HG02798 (cell line): ENCODE measurements around the gene ARMC2.

Experiments
- ATAC-seq: cut with Tn5 transposase; IDR thresholded peaks from one replicate; pipeline ENCODE4 v1.9.1; 2021; ENCODE audit warnings: mild to moderate bottlenecking; ENCODE audit not compliant: unreplicated experiment, poor library complexity

Gene ARMC2

GRCh38 chr6:108825326-108825725, 22.9 kb upstream of the ARMC2 start:
- ATAC-seq: no peak

DNA sequence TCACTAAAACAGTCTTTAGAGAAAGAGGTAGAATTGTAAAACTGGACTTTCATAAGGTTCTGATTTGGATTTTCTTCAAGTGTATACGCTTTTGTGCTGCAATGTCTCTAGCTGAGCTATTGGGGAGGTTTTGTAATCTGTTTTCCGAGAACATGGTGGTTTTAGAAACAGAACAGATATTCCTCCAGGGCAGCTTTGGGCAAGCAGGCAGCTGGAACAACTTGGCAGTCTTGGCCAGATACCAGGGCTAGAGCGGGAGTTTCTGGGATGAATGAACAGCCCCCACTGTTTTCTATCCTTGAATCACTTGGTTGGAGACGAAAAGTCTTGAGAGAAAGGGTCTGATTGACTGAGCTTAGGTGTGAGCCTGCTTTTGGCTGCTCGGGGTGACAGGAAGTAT, 17.1 kb upstream of the ARMC2 start:
- no peak for ATAC-seq

DNA sequence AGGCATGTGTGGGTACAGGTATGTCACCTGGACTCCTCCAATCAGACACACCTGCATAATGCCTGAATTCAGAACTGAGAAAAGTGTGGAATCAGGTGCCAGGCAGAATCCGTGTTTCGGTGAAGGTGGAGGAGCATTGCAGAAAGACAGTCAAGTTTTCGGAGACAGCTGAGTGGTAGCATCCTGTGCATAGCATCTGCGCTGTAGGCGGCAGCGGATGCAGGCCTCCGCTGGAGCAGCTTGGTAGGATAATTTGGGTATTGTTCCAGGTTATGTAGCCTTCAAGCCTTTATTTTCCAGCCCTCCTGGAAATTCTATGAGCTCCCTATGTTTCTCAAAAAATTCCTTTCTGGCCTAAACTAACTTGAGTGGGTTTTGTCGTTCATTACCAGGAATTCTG, 15.5 kb upstream of the ARMC2 start:
- no peak for ATAC-seq

GRCh38 chr6:108835218-108835850, 12.9 kb upstream of the ARMC2 start:
- peak; percentile 84 for ATAC-seq

DNA sequence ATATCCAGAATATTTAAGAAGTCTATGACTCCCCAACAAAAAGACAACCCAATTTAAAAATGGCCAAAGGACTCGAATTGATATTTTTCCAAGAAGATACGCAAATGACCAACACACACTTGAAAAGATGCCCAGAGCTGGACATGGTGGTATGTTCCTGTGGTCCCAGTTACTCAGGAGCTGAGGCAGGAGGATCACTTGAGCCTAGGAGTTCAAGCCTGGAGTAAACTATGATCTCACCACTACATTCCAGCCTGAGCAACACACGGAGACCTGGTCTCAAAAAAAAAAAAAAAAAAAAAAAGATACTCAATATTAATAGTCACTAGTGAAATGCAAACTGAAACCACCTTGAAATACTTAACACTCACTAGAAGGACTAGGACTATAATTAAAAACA, 12.2 kb upstream of the ARMC2 start:
- no peak for ATAC-seq

DNA sequence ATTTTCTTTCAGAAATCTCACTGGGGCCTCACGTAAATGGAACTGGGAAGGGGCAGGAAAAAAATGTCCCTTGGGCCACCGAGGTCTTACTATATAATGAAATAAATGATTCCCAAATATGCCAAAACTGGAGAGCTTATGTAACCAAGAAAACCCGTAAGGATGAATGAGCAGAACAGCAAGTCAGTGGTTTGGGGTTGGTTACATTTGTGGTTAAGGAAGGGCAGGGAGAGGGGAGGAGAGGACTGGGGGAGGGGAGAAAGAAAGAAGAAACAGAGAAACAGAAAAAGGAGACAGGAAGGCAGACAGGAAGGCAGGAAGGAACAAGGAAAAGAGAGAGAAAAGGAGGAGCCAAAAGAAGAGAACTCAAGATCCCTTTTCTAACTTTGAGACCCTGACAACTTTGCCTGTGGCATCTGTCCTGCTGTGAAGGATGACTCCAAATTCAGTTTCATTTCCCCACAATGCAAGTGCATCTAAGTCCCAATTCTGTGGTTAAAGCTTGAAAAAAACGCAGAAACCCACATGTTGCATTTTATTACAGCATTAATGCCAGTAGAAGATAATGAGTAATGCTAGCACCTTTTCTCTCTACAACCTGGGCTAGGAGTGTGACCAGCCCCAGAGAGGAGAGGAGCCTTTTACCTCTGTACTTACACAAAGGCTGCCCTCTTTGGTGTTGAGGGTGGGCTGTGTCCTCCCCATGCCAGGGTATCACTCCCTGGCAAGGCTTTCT, 10.8 kb upstream of the ARMC2 start:
- ATAC-seq: no peak

GRCh38 chr6:108838101-108838717, 10.0 kb upstream of the ARMC2 start:
- no peak for ATAC-seq

DNA sequence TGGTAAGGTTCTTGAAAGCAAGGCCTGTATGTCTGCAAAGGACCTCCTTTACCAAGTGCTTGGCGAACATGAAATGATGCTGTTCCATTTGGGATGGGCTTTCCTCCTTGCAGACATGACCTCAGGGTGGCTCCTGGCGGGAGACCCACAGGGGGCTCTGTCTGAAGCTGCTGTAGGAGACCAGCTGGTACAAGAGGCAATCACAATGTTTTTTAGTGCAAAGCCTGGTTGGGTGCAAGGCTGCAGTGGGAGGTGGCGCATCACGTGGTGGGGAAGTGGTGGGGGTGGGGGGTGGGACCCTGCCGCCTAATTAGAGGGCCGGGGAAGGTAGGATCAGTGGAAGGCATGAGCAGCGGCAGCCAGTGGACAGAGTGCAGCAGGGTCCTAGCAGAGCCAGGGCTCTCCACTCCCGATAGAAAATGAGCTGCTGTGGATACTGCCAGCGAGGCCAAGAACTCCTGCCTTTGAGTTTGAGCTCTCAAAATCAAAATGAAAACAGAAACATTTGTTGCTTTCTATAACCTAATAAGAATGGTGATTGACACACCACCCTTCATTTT, 9.1 kb upstream of the ARMC2 start:
- no peak for ATAC-seq

GRCh38 chr6:108840919-108841318, 7.3 kb upstream of the ARMC2 start:
- no peak for ATAC-seq

GRCh38 chr6:108841377-108841855, 6.8 kb upstream of the ARMC2 start:
- no peak for ATAC-seq

GRCh38 chr6:108844135-108844534, 4.1 kb upstream of the ARMC2 start:
- ATAC-seq: no peak

GRCh38 chr6:108845145-108845544, 3.1 kb upstream of the ARMC2 start:
- no peak for ATAC-seq

GRCh38 chr6:108846101-108846500, 2.1 kb upstream of the ARMC2 start:
- no peak for ATAC-seq

GRCh38 chr6:108846628-108847027, 1.6 kb upstream of the ARMC2 start:
- no peak for ATAC-seq

- ATAC-seq: no peak
Observed at GRCh38 chr6:108847738-108848115, 495 bp upstream of the ARMC2 start.

DNA sequence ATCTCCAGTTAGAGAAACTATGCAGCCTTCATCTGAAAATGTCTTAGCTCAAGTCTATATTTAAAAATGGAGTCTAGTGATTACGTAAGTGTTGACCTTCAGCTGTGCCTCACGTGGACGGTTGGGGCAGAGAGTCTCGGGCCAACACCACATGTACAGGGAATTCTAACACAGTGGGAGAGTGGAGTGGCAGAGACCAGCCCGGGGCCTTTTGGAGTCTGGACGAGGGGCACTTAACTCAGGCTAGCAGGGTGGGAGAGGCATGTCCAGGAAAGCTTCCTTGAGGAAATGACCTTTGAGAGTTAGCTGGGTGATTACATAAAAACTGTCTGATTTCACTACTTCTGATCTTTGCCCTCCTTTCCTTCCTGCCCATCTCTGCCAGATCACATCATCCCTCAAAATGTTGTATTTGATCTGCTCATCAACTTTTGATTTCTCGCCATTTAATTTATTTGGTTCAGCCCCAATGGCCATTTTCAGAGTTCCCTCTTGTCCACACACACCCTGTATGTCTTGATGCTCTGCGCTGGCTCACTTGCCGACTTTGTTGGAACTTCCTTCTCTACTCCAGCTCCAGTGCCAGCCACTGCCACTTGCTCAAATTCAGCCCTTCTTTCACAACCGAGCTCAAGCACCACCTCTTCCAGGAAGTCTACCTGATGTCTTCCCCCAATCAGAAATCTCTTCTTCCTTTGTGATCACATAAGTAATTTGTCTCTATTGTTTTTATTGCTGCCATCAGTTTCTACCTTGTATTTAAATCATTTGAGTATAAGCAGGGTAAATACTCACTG, 2.6 kb downstream of the ARMC2 start:
- ATAC-seq: no peak

GRCh38 chr6:108851756-108852155, 3.5 kb downstream of the ARMC2 start:
- ATAC-seq: no peak

GRCh38 chr6:108853077-108853476, 4.9 kb downstream of the ARMC2 start:
- no peak for ATAC-seq

DNA sequence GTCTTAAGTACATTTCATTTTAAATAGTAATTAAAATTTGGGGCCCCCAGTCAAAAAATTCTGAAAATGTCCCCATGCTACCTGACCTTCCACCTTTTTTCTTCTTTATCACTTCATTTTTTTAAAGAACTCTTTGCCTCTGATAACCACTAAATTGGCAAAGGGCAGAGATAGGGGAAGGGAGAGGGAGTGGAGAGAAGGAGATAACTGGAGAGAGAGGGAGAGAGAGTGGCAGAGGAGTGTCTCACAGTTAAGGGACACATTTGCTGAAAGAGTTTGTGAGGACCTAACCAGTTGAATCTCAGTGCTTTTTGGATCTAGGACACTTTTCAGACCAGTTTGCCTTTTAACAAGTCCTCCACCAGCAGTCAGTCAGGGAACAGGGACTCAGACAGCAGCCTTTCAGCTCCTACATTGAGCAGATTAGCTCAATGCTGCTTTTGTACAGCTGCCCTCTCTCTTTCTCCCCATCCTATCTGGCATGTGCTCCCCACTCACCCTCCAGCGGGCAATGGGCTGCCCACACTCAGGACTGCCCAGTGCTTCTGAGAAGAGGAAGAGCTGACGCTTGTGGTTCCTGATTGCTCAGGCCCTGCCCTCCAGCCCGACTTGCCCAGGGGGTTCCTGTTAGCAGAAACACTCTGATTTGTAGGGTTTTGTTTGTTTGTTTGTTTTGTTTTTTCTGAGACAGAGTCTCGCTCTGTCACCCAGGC, 14.4 kb downstream of the ARMC2 start:
- no peak for ATAC-seq

DNA sequence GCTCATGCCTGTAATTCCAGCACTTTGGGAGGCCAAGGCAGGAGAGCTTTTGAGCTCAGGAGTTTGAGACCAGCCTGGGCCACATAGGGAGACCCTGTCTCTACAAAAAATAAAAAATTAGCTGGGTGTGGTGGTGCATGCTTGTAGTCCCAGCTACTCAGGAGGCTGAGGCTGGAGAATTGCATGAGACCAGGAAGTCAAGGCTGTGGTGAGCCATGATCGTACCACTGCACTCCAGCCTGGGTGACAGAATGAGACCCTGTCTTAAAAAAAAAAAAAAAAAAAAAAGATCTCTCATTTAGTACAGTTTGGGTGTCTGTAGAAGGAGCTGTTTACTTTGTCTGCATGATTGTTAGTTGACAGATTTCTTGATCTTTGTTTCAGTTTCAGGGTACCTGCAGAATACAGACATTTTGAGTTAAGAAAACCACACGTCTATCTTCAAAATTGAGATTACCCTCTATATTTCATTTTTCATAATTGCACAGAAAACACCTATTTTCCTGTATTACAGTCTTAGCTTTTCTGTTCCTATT, 17.6 kb downstream of the ARMC2 start:
- peak; percentile 43 for ATAC-seq
